ENCODE data around the gene ADO. TPM values are rescaled to one million over a fixed set of nuclear protein-coding genes. Genes with fewer than 3 reads are reported as not detected.

ADO gene
- total and polyA plus RNA-seq, 2 of the 13 experiments (the other 11 are each of a cell fraction or from before 2014, with no cell fraction given), result 8.9 to 15.9 TPM

DNA sequence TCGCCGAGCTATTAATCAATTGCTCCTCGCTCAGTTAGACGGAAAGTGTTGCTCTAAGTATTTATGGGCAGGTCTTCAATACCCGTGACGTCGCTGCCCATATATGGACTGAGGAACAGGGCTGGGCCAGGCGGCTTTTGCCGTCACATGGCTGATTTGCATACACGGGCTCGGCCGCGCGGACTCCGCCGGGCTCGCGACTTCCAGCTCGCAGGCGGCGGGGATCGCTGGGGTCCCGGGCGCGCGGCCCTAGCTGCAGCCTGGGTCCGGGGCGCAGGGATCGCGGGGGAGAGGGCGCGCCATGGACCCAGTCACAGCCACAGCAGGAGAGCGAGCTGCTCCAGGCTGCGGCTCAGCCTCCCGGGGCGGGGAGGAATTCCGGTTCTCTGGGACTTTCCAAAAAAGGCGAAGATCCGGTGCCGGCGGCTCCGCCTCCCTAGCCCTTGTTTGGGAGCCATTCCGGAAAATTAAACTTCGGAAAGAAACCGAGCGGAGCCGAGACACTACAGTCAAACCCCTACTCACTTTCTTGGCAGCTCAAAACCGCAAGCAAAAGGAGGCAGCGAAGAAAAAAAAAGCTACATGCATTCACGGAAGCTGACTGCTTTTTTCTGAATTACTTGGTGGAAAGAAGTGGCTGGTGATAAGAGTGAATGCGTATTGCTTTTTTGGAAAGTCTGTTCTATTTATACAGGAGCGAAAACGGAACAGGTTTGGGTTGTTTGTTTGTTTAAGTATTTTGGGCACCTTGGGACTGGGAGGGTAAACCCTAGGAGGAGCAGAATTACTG is 12.0 kb downstream of the ADO start, which contains the start of gene EGR2 (continued):
- TF ChIP-seq SP2 (CRISPR knock-in tag; IDR thresholded peaks at IDR 0.05) (no peak), ZBTB21 (CRISPR knock-in tag; IDR thresholded peaks at IDR 0.05) (peak; percentile 36; the same call in 1 of the 2 replicates), KDM5B (CRISPR knock-in tag; IDR thresholded peaks at IDR 0.05; ENCODE audit: borderline replicate concordance) (0 out of 2 replicates have a peak, but pooled peaks have one; percentile 18), HDAC1 (CRISPR knock-in tag; IDR thresholded peaks at IDR 0.05) (peak; percentile 59), CREM (IDR thresholded peaks at IDR 0.05) (peak; percentile 67), CREM (CRISPR knock-in tag; IDR thresholded peaks at IDR 0.05) (no peak), ZSCAN29 (CRISPR knock-in tag; conservative IDR thresholded peaks at IDR 0.05) (no peak), SNAPC2 (CRISPR knock-in tag; IDR thresholded peaks at IDR 0.05) (0 out of 2 replicates have a peak, but pooled peaks have one; percentile 43), TBX2 (CRISPR knock-in tag; IDR thresholded peaks at IDR 0.05; ENCODE audit: borderline replicate concordance) (0 out of 2 replicates have a peak, but pooled peaks have one; percentile 7), SALL2 (CRISPR knock-in tag; IDR thresholded peaks at IDR 0.05) (0 out of 2 replicates have a peak, but pooled peaks have one; percentile 34), ZNF34 (CRISPR knock-in tag; IDR thresholded peaks at IDR 0.05; ENCODE audit: borderline replicate concordance) (no peak), SP4 (CRISPR knock-in tag; IDR thresholded peaks at IDR 0.05) (peak; percentile 63; the same call in 1 of the 2 replicates), CREB1 (IDR thresholded peaks at IDR 0.05) (peak; percentile 77), CREB1 (CRISPR knock-in tag; IDR thresholded peaks at IDR 0.05) (peak; percentile 75), NR2C2 (CRISPR knock-in tag; IDR thresholded peaks at IDR 0.05; ENCODE audit: borderline replicate concordance) (no peak), ZNF605 (CRISPR knock-in tag; IDR thresholded peaks at IDR 0.05) (0 out of 2 replicates have a peak, but pooled peaks have one; percentile 19)
- TF ChIP-seq, protein P1, sequence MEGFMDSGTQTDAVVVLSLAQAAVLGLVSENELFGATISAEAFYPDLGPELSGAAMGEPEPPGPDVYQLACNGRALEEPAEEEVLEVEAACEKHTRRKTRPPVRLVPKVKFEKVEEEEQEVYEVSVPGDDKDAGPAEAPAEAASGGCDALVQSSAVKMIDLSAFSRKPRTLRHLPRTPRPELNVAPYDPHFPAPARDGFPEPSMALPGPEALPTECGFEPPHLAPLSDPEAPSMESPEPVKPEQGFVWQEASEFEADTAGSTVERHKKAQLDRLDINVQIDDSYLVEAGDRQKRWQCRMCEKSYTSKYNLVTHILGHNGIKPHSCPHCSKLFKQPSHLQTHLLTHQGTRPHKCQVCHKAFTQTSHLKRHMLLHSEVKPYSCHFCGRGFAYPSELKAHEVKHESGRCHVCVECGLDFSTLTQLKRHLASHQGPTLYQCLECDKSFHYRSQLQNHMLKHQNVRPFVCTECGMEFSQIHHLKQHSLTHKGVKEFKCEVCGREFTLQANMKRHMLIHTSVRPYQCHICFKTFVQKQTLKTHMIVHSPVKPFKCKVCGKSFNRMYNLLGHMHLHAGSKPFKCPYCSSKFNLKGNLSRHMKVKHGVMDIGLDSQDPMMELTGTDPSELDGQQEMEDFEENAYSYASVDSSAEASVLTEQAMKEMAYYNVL (CRISPR knock-in tag; IDR thresholded peaks at IDR 0.05; ENCODE audit: borderline replicate concordance), result no peak
- TF ChIP-seq, protein P2, sequence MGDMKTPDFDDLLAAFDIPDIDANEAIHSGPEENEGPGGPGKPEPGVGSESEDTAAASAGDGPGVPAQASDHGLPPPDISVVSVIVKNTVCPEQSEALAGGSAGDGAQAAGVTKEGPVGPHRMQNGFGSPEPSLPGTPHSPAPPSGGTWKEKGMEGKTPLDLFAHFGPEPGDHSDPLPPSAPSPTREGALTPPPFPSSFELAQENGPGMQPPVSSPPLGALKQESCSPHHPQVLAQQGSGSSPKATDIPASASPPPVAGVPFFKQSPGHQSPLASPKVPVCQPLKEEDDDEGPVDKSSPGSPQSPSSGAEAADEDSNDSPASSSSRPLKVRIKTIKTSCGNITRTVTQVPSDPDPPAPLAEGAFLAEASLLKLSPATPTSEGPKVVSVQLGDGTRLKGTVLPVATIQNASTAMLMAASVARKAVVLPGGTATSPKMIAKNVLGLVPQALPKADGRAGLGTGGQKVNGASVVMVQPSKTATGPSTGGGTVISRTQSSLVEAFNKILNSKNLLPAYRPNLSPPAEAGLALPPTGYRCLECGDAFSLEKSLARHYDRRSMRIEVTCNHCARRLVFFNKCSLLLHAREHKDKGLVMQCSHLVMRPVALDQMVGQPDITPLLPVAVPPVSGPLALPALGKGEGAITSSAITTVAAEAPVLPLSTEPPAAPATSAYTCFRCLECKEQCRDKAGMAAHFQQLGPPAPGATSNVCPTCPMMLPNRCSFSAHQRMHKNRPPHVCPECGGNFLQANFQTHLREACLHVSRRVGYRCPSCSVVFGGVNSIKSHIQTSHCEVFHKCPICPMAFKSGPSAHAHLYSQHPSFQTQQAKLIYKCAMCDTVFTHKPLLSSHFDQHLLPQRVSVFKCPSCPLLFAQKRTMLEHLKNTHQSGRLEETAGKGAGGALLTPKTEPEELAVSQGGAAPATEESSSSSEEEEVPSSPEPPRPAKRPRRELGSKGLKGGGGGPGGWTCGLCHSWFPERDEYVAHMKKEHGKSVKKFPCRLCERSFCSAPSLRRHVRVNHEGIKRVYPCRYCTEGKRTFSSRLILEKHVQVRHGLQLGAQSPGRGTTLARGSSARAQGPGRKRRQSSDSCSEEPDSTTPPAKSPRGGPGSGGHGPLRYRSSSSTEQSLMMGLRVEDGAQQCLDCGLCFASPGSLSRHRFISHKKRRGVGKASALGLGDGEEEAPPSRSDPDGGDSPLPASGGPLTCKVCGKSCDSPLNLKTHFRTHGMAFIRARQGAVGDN (CRISPR knock-in tag; IDR thresholded peaks at IDR 0.05), result peak; percentile 22; the same call in 1 of the 2 replicates
- TF ChIP-seq, protein P3, sequence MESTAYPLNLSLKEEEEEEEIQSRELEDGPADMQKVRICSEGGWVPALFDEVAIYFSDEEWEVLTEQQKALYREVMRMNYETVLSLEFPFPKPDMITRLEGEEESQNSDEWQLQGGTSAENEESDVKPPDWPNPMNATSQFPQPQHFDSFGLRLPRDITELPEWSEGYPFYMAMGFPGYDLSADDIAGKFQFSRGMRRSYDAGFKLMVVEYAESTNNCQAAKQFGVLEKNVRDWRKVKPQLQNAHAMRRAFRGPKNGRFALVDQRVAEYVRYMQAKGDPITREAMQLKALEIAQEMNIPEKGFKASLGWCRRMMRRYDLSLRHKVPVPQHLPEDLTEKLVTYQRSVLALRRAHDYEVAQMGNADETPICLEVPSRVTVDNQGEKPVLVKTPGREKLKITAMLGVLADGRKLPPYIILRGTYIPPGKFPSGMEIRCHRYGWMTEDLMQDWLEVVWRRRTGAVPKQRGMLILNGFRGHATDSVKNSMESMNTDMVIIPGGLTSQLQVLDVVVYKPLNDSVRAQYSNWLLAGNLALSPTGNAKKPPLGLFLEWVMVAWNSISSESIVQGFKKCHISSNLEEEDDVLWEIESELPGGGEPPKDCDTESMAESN (CRISPR knock-in tag; conservative IDR thresholded peaks at IDR 0.05), result peak; percentile 24; the same call in 1 of the 2 replicates
